IPS-18a (cell line): Measurements from ENCODE around the gene MCRIP1.
A peak's percentile ranks its signal among the peaks of the same experiment; 100 is the strongest.
"Not testable (repeated sequence)": the region's sequence is repeated elsewhere in the genome, so short reads cannot be mapped to it uniquely, and the experiment has no call there.

Experiments
- H3K27ac ChIP-seq: one replicate; pipeline ENCODE4 v1.5.1; 2013; ENCODE audit warnings: low read length
- H3K27me3 ChIP-seq: one replicate; pipeline ENCODE4 v1.6.1; 2013; ENCODE audit warnings: mild to moderate bottlenecking, low read length; ENCODE audit not compliant: control insufficient read depth, insufficient read depth
- H3K36me3 ChIP-seq: one replicate; pipeline ENCODE4 v1.6.1; 2013; ENCODE audit warnings: low read depth, low read length; ENCODE audit not compliant: control insufficient read depth
- H3K4me1 ChIP-seq: one replicate; pipeline ENCODE4 v1.6.1; 2013; ENCODE audit warnings: low read depth, low read length; ENCODE audit not compliant: control insufficient read depth
- H3K4me3 ChIP-seq: one replicate; pipeline ENCODE4 v1.5.1; 2013; ENCODE audit warnings: low read length
- H3K9ac ChIP-seq: one replicate; pipeline ENCODE4 v1.6.1; 2013; ENCODE audit warnings: mild to moderate bottlenecking, low read length, moderate library complexity
- H3K9me3 ChIP-seq: one replicate; pipeline ENCODE4 v1.6.1; 2013; ENCODE audit warnings: low read depth, low read length; ENCODE audit not compliant: control insufficient read depth

MCRIP1 gene

GRCh38 chr17:81843713-81844326 is 10.7 kb upstream of the MCRIP1 start:
- Histone ChIP-seq H3K27me3 (no peaks in the 10 kb centered on the region), H3K4me1 (no peaks in the 10 kb centered on the region), H3K27ac (no peak overlapping the region), H3K9ac (no peak overlapping the region), H3K36me3 (peaks cover 46% of the 10 kb centered on the region), H3K9me3 (no peaks in the 10 kb centered on the region), H3K4me3 (no peak overlapping the region)

GRCh38 chr17:81842725-81843504 is 9.8 kb upstream of the MCRIP1 start:
- H3K9ac ChIP-seq, result no peak overlapping the region
- peaks cover 46% of the 10 kb centered on the region for H3K36me3 ChIP-seq
- no peak overlapping the region for H3K4me3 ChIP-seq
- no peaks in the 10 kb centered on the region for H3K27me3 ChIP-seq
- no peaks in the 10 kb centered on the region for H3K4me1 ChIP-seq
- H3K9me3 ChIP-seq, result no peaks in the 10 kb centered on the region
- H3K27ac ChIP-seq, result no peak overlapping the region

- Histone ChIP-seq H3K4me1 (no peaks in the 10 kb centered on the region), H3K9ac (no peak overlapping the region), H3K4me3 (no peak overlapping the region), H3K27me3 (no peaks in the 10 kb centered on the region), H3K9me3 (no peaks in the 10 kb centered on the region), H3K27ac (no peak overlapping the region), H3K36me3 (peaks cover 42% of the 10 kb centered on the region)
Measured at GRCh38 chr17:81842378-81842724, 9.3 kb upstream of the MCRIP1 start.

- Histone ChIP-seq H3K27ac (no peak overlapping the region), H3K27me3 (no peaks in the 10 kb centered on the region), H3K9ac (no peak overlapping the region), H3K36me3 (peaks cover 38% of the 10 kb centered on the region), H3K4me3 (no peak overlapping the region), H3K4me1 (no peaks in the 10 kb centered on the region), H3K9me3 (no peaks in the 10 kb centered on the region)
Measured at GRCh38 chr17:81841866-81842265, 8.8 kb upstream of the MCRIP1 start.

GRCh38 chr17:81840826-81841778 is 8.0 kb upstream of the MCRIP1 start:
- Histone ChIP-seq H3K27me3 (no peaks in the 10 kb centered on the region), H3K9me3 (no peaks in the 10 kb centered on the region), H3K36me3 (peaks cover 31% of the 10 kb centered on the region), H3K27ac (no peak overlapping the region), H3K4me1 (no peaks in the 10 kb centered on the region), H3K9ac (no peak overlapping the region), H3K4me3 (no peak overlapping the region)

GRCh38 chr17:81840059-81840458 is 7.0 kb upstream of the MCRIP1 start:
- not testable (repeated sequence) for H3K4me1 ChIP-seq, H3K9ac ChIP-seq, H3K27me3 ChIP-seq, H3K27ac ChIP-seq, H3K4me3 ChIP-seq, H3K9me3 ChIP-seq
- H3K36me3 ChIP-seq, result peaks cover 21% of the 10 kb centered on the region

- no peaks in the 10 kb centered on the region for H3K4me1 ChIP-seq
Measured at GRCh38 chr17:81839301-81839700, 6.2 kb upstream of the MCRIP1 start.

GRCh38 chr17:81838753-81839255 is 5.7 kb upstream of the MCRIP1 start:
- no peak overlapping the region for H3K9ac ChIP-seq
- H3K9me3 ChIP-seq, result no peaks in the 10 kb centered on the region
- no peaks in the 10 kb centered on the region for H3K4me1 ChIP-seq
- H3K27ac ChIP-seq, result no peak overlapping the region
- H3K27me3 ChIP-seq, result no peaks in the 10 kb centered on the region
- H3K36me3 ChIP-seq, result peaks cover 11% of the 10 kb centered on the region
- H3K4me3 ChIP-seq, result no peak overlapping the region

More at GRCh38 chr17:81839301-81839700, 6.2 kb upstream of the MCRIP1 start:
- no peaks in the 10 kb centered on the region for H3K9me3 ChIP-seq
- no peak overlapping the region for H3K27ac ChIP-seq
- no peak overlapping the region for H3K9ac ChIP-seq
- H3K4me3 ChIP-seq, result no peak overlapping the region
- H3K27me3 ChIP-seq, result no peaks in the 10 kb centered on the region
- H3K36me3 ChIP-seq, result peaks cover 14% of the 10 kb centered on the region

GRCh38 chr17:81837641-81838040 is 4.5 kb upstream of the MCRIP1 start:
- H3K27ac ChIP-seq, result no peak overlapping the region

GRCh38 chr17:81834831-81835267 is 1.8 kb upstream of the MCRIP1 start, which contains the start of gene PPP1R27:
Gene PPP1R27 (minus strand): TSS chr17:81835050. CDS start chr17:81834953, 97 bp downstream.
- no peaks in the 10 kb centered on the region for H3K27me3 ChIP-seq
- H3K4me3 ChIP-seq, result peak within 1 kb of the TSS; percentile 81
- no peaks in the 10 kb centered on the region for H3K9me3 ChIP-seq
- peak within 1 kb of the TSS; percentile 89 for H3K27ac ChIP-seq
- peaks cover 4% of the 10 kb centered on the region for H3K4me1 ChIP-seq
- peak within 1 kb of the TSS; percentile 97 for H3K9ac ChIP-seq
- H3K36me3 ChIP-seq, result no peaks in the 10 kb centered on the region

More at GRCh38 chr17:81837641-81838040, 4.5 kb upstream of the MCRIP1 start:
- Histone ChIP-seq H3K4me1 (no peaks in the 10 kb centered on the region), H3K9ac (no peak overlapping the region), H3K27me3 (no peaks in the 10 kb centered on the region), H3K9me3 (no peaks in the 10 kb centered on the region), H3K4me3 (no peak overlapping the region), H3K36me3 (no peaks in the 10 kb centered on the region)
